ENCODE measurements around the gene HOXC4.

Gene HOXC4

GRCh38 chr12:54027442-54027786 is 26.2 kb upstream of the HOXC4 start (continued):
- TF ChIP-seq PRDM1 (tag by site-specific recombination; IDR thresholded peaks at IDR 0.05) (peak; percentile 77), ZNF16 (tag by site-specific recombination; IDR thresholded peaks at IDR 0.05; ENCODE audit: low read depth) (no peak), ZNF274 (IDR thresholded peaks at IDR 0.05; ENCODE audit: low read length) (no peak), ZNF274 (tag by site-specific recombination; IDR thresholded peaks at IDR 0.05; ENCODE audit: borderline replicate concordance) (no peak), KLF1 (tag by site-specific recombination; IDR thresholded peaks at IDR 0.05) (no peak), ZEB2 (tag by site-specific recombination; IDR thresholded peaks at IDR 0.05) (no peak), ZBTB17 (tag by site-specific recombination; IDR thresholded peaks at IDR 0.05) (peak; percentile 37; the same call in 1 of the 2 replicates), PRDM4 (tag by site-specific recombination; IDR thresholded peaks at IDR 0.05) (no peak), ZNF626 (tag by site-specific recombination; IDR thresholded peaks at IDR 0.05) (no peak), ZNF138 (tag by site-specific recombination; IDR thresholded peaks at IDR 0.05; ENCODE audit: borderline replicate concordance) (no peak), ZNF335 (tag by site-specific recombination; conservative IDR thresholded peaks at IDR 0.05) (peak; percentile 57; the same call in 1 of the 2 replicates), ZNF184 (tag by site-specific recombination; IDR thresholded peaks at IDR 0.05) (no peak), ZNF404 (tag by site-specific recombination; IDR thresholded peaks at IDR 0.05) (no peak), ZBTB20 (tag by site-specific recombination; IDR thresholded peaks at IDR 0.05) (0 out of 2 replicates have a peak, but pooled peaks have one; percentile 48)

DNA sequence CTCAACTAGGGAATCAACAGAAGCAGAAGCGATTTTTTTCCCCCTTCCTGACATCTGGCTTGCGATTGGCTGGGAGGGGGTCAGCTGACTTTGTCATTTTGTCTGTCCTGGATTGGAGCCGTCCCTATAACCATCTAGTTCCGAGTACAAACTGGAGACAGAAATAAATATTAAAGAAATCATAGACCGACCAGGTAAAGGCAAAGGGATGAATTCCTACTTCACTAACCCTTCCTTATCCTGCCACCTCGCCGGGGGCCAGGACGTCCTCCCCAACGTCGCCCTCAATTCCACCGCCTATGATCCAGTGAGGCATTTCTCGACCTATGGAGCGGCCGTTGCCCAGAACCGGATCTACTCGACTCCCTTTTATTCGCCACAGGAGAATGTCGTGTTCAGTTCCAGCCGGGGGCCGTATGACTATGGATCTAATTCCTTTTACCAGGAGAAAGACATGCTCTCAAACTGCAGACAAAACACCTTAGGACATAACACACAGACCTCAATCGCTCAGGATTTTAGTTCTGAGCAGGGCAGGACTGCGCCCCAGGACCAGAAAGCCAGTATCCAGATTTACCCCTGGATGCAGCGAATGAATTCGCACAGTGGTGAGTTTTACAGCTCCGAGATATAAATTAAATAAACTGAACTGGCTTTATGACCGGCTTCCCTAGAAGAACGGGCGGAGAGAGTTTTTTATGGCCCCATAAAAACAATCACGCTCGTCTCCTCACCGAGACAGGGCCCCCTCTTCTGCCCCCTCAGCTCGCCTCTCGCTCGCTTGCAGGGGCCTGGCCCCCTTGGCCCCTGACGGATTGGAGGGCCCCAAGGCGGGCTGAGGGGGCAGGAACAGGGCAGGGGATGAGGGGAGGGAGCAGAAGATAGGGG is 25.1 kb upstream of the HOXC4 start, which contains the start of gene HOXC6:
Gene HOXC6 (plus strand): TSS at position 127 of the 888 bp plus-strand sequence. CDS start 82 bp downstream, at position 209.
- H3K4me1 ChIP-seq (ENCODE audit: control insufficient read depth, insufficient read depth, low read length) = peaks cover 44% of the 10 kb centered on the region
- peak within 1 kb of the TSS; percentile 95 for H3K27ac ChIP-seq (ENCODE audit: extremely low read depth, low read depth, low read length)
- H3K4me3 ChIP-seq (ENCODE audit: low read depth, low read length) = peak within 1 kb of the TSS; percentile 58
- ChIA-PET CTCF (interaction anchor here (0.6 to 5.4 kb wide), 13 partner anchors 9 to 187 kb away, joined by 3 to 78 read pairs (median 4); partner anchors contain the start of gene HOXC10), POLR2A (interaction anchor here (0.5 to 4.5 kb wide), 7 partner anchors 12 to 252 kb away, joined by 3 to 26 read pairs (median 3); partner anchors contain the start of genes HNRNPA1 and HOXC8)
- peaks cover 4 to 13% of the 10 kb centered on the region in 2 experiments; a peak in 2 of 3 replicates for H3K36me3 ChIP-seq (ENCODE audit: control insufficient read depth in 2 of 2, insufficient read depth in 1 of 2, low read length in 2 of 2)
- no peaks in the 10 kb centered on the region for H3K9me3 ChIP-seq (ENCODE audit: control insufficient read depth, insufficient read depth, low read depth, low read length)
- TF ChIP-seq, protein P1, sequence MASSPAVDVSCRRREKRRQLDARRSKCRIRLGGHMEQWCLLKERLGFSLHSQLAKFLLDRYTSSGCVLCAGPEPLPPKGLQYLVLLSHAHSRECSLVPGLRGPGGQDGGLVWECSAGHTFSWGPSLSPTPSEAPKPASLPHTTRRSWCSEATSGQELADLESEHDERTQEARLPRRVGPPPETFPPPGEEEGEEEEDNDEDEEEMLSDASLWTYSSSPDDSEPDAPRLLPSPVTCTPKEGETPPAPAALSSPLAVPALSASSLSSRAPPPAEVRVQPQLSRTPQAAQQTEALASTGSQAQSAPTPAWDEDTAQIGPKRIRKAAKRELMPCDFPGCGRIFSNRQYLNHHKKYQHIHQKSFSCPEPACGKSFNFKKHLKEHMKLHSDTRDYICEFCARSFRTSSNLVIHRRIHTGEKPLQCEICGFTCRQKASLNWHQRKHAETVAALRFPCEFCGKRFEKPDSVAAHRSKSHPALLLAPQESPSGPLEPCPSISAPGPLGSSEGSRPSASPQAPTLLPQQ (tag by site-specific recombination; IDR thresholded peaks at IDR 0.05) = 0 out of 2 replicates have a peak, but pooled peaks have one; percentile 29
- TF ChIP-seq ZNF830 (tag by site-specific recombination; IDR thresholded peaks at IDR 0.05; ENCODE audit: low read depth) (no peak), HOXC10 (CRISPR knock-in tag; IDR thresholded peaks at IDR 0.05) (no peak), ZNF600 (tag by site-specific recombination; IDR thresholded peaks at IDR 0.05) (peak; percentile 94), ZNF747 (tag by site-specific recombination; IDR thresholded peaks at IDR 0.05) (no peak), KLF7 (tag by site-specific recombination; IDR thresholded peaks at IDR 0.05; ENCODE audit: borderline replicate concordance) (peak; percentile 36; the same call in 1 of the 2 replicates), SCRT2 (tag by site-specific recombination; IDR thresholded peaks at IDR 0.05) (no peak), ZSCAN4 (tag by site-specific recombination; IDR thresholded peaks at IDR 0.05) (no peak), ZNF10 (tag by site-specific recombination; IDR thresholded peaks at IDR 0.05) (peak; percentile 46), ZNF768 (tag by site-specific recombination; IDR thresholded peaks at IDR 0.05) (no peak), ZNF530 (tag by site-specific recombination; IDR thresholded peaks at IDR 0.05; ENCODE audit: low read depth) (no peak), KLF1 (tag by site-specific recombination; IDR thresholded peaks at IDR 0.05) (peak; percentile 30; the same call in 1 of the 2 replicates), ZNF654 (tag by site-specific recombination; IDR thresholded peaks at IDR 0.05; ENCODE audit: low read depth) (0 out of 2 replicates have a peak, but pooled peaks have one; percentile 4), ZNF248 (tag by site-specific recombination; IDR thresholded peaks at IDR 0.05) (no peak), ZNF701 (tag by site-specific recombination; IDR thresholded peaks at IDR 0.05) (no peak), ZNF394 (tag by site-specific recombination; IDR thresholded peaks at IDR 0.05; ENCODE audit: borderline replicate concordance) (peak; percentile 22; the same call in 1 of the 2 replicates)
- TF ChIP-seq, protein P2, sequence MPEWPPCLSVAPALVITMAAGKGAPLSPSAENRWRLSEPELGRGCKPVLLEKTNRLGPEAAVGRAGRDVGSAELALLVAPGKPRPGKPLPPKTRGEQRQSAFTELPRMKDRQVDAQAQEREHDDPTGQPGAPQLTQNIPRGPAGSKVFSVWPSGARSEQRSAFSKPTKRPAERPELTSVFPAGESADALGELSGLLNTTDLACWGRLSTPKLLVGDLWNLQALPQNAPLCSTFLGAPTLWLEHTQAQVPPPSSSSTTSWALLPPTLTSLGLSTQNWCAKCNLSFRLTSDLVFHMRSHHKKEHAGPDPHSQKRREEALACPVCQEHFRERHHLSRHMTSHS (tag by site-specific recombination; IDR thresholded peaks at IDR 0.05) = no peak

All from HEK293 (cell line).